Heart left ventricle (tissue), 16 donors: ENCODE data around the gene GBGT1. TPM values are rescaled to one million over a fixed set of nuclear protein-coding genes. Genes with fewer than 3 reads are reported as not detected.
A peak's percentile ranks its signal among the peaks of the same experiment; 100 is the strongest.

Source experiments
- ATAC-seq, 4 donors: fragments of 200-7000 bp; cut with Tn5 transposase; one replicate each; pipeline ENCODE4 v1.9.1; 2020 to 2022; ENCODE audit warnings: moderate library complexity in 4 of 4, mild to moderate bottlenecking in 3 of 4, moderate number of reproducible peaks in 1 of 4
- DNase-seq, 5 donors: peaks; one replicate each; pipeline ENCODE4 v3.0.0-alpha.2; 2020
- H3K27ac ChIP-seq, 12 donors: fragments of 200-600 bp; sonication (generic) in 4 of 12; one replicate each; pipeline versions ENCODE4 v1.5.0 to v1.8.0; 2016 to 2022; ENCODE audit warnings: mild to moderate bottlenecking in 2 of 12
- H3K27me3 ChIP-seq, 9 donors: fragments of 200-600 bp; sonication (generic) in 2 of 9; one replicate each; pipeline versions ENCODE4 v1.5.1 to v1.8.0; 2016 to 2022; ENCODE audit warnings: mild to moderate bottlenecking in 3 of 9
- H3K36me3 ChIP-seq, 9 donors: fragments of 200-600 bp; sonication (generic) in 2 of 9; one replicate each; pipeline versions ENCODE4 v1.5.0 to v1.8.0; 2018 to 2022; ENCODE audit warnings: mild to moderate bottlenecking in 2 of 9
- H3K4me1 ChIP-seq, 12 donors: fragments of 200-600 bp; sonication (generic) in 4 of 12; one replicate each; pipeline versions ENCODE4 v1.5.0 to v1.8.0; 2016 to 2022; ENCODE audit warnings: mild to moderate bottlenecking in 3 of 12
- H3K4me3 ChIP-seq, 12 donors: fragments of 200-600 bp; sonication (generic) in 4 of 12; one replicate each; pipeline versions ENCODE4 v1.5.0 to v1.8.0; 2017 to 2022; ENCODE audit warnings: mild to moderate bottlenecking in 9 of 12, moderate library complexity in 4 of 12
- H3K9me3 ChIP-seq, 12 donors: fragments of 200-600 bp; sonication (generic) in 4 of 12; one replicate each; pipeline versions ENCODE4 v1.5.0 to v1.8.0; 2016 to 2022; ENCODE audit warnings: mild to moderate bottlenecking in 1 of 12
- POLR2A ChIP-seq, 2 donors: fragments of 450-650 bp; IDR thresholded peaks; one replicate each; pipeline ENCODE4 v1.6.1; 2017; ENCODE audit warnings: antibody characterized with exemption in 2 of 2, mild to moderate bottlenecking in 2 of 2, moderate library complexity in 2 of 2
- WGBS, 4 donors: extraction: QIAGEN DNeasy Blood & Tissue Kit in 2 of 4; methylation state at CpG; one replicate each; pipeline versions ENCODE4 v1.1.5 to v1.1.7; 2013 to 2018; 5-methylcytosine and 5-hydroxymethylcytosine counted together
- intact Hi-C, 10 donors: fragments of 100-400 bp; cut with DNase I; formaldehyde crosslinking; loops; one replicate each; pipeline versions ENCODE4 v1.11.1 to v1.14.2; 2022
- polyA plus RNA-seq, 2 donors: library from polyadenylated mRNA; stranded (reverse); fragments of 200-250 nt; gene quantifications; one replicate each; pipeline ENCODE4 v1.2.3, GENCODE V29; 2013
- total RNA-seq, 9 donors: library from RNA; depleted of rRNA in 2 of 9; stranded (reverse); fragments of >200 nt in 2 of 9; fragmentation: NEBNext Ultra II Directional in 3 of 9; extraction: Animal tissue kit (Norgen Biotek cat#: 25700) in 3 of 9; gene quantifications; one replicate each; pipeline versions ENCODE4 v1.1.0 to v1.2.4, GENCODE V29; 2016 to 2023
- TF ChIP-seq, protein P1 (sequence below), 12 donors: fragments of 200-600 bp; sonication (generic) in 4 of 12; IDR thresholded peaks; one replicate each; pipeline versions ENCODE4 v1.5.0 to v1.8.0; 2018 to 2022; ENCODE audit warnings: antibody characterized with exemption in 12 of 12, mild to moderate bottlenecking in 5 of 12
- donor health status: ischemic (EF 13 %, LVEDD 7.1; RV severe dilation, severe dysfunction).
- donor health status: healthy with polysubstance abuse.
- donor health status: DM: no; HTN: yes; CAD: no.
- donor health status: DM: no; HTN: no; CAD: no.
- donor health status: ischemic (EF 25% LVEDD 6.9; RV normal size, moderate dysfunction).
- donor health status: ischemic (EF 25% LVEDD 5.7; RV mildly dilated, moderate dysfunction).
- donor health status: healthy.
- donor health status: DM: yes; HTN: yes; CAD: no.
- donor health status: ischemic (EF 35%, LVEDD 5.7; RV mildly dilated, moderate dysfunction).
- donor health status: nonischemic (EF 11% LVEDD 7.7; RV severe dilation, severe dysfunction).
- donor health status: DM: yes; HTN: yes; CAD: no.
- donor health status: PGD.
- donor health status: ischemic (EF 29% LVEDD 5.4; RV normal size, mild dysfunction).
- donor health status: nonischemic (EF 23%, LVEDD 6.1; RV moderate dilation, normal function).

The GBGT1 gene
- total and polyA plus RNA-seq, 11 donors, result 4.6 to 22.5 (median 7.0) TPM

DNA sequence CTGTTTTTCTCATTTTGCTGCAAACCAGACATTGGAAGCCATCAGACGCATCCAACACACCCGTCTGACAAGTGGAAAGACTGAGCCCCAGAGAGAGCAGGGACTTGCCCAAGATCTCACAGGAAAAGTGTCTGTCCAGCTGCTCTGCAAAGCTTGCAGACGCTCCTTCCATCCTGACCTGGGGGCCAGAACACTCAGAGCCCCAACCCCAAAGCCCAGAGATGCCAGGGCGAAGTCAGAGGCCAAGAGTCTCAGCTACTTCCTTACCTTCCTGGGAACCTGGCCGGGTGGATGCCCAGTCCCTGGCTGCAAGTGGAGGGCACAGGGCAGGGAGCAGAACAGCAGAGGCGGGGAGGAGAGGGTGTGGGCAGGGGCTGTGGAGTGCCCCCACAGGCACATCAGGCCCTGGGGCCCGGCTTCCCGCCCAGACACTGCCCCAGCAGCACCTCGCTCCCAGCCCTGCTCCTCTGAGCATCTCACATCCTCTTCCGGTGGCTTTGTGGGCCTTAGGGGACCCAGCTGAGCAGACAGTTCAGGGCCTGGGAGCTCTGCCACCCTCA is 32.9 kb downstream of the GBGT1 start:
- Histone ChIP-seq H3K4me3 (peak overlapping the region in 1 of 12 donors; percentile 49), H3K9me3 (no peaks in the 10 kb centered on the region), H3K27me3 (no peaks in the 10 kb centered on the region), H3K4me1 (peaks cover 34 to 92% (median 67%) of the 10 kb centered on the region in 12 donors), H3K36me3 (no peaks in the 10 kb centered on the region), H3K27ac (peak overlapping the region in 4 of 12 donors; percentile 88 to 94 (median 90))
- 79 to 88% (median 85%) methylated on average over 9 to 10 of the region's 10 CpGs for WGBS, 4 donors
- no peak for DNase-seq
- ATAC-seq, result no peak
- TF ChIP-seq, protein P1, sequence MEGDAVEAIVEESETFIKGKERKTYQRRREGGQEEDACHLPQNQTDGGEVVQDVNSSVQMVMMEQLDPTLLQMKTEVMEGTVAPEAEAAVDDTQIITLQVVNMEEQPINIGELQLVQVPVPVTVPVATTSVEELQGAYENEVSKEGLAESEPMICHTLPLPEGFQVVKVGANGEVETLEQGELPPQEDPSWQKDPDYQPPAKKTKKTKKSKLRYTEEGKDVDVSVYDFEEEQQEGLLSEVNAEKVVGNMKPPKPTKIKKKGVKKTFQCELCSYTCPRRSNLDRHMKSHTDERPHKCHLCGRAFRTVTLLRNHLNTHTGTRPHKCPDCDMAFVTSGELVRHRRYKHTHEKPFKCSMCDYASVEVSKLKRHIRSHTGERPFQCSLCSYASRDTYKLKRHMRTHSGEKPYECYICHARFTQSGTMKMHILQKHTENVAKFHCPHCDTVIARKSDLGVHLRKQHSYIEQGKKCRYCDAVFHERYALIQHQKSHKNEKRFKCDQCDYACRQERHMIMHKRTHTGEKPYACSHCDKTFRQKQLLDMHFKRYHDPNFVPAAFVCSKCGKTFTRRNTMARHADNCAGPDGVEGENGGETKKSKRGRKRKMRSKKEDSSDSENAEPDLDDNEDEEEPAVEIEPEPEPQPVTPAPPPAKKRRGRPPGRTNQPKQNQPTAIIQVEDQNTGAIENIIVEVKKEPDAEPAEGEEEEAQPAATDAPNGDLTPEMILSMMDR (IDR thresholded peaks at IDR 0.05), result no peak
- TF ChIP-seq POLR2A (IDR thresholded peaks at IDR 0.05), result no peak
- intact Hi-C loops, result no loop called here

- H3K27me3 ChIP-seq, result no peaks in the 10 kb centered on the region
- H3K9me3 ChIP-seq, result no peaks in the 10 kb centered on the region
- peaks cover 25 to 80% (median 56%) of the 10 kb centered on the region in 12 donors for H3K4me1 ChIP-seq
- TF ChIP-seq, protein P1 (IDR thresholded peaks at IDR 0.05), result no peak
- TF ChIP-seq POLR2A (IDR thresholded peaks at IDR 0.05), result no peak
- DNase-seq (peak in 3 of 5 donors; percentile 42 to 75 (median 61)), ATAC-seq (peak in 2 of 4 donors; percentile 3 to 7)
- WGBS, 4 donors, result 54 to 86% (median 63%) methylated on average over 23 to 29 of the region's 29 CpGs
- H3K27ac ChIP-seq, result peak overlapping the region in 9 of 12 donors; percentile 34 to 76 (median 56)
- no peaks in the 10 kb centered on the region for H3K36me3 ChIP-seq
- peak overlapping the region in 1 of 12 donors; percentile 49 for H3K4me3 ChIP-seq
- intact Hi-C loops, result no loop called here
Observed at GRCh38 chr9:133129001-133129795, 34.5 kb downstream of the GBGT1 start.

- H3K4me1 ChIP-seq, result peaks cover 16 to 74% (median 49%) of the 10 kb centered on the region in 12 donors
Observed at GRCh38 chr9:133128152-133128551, 35.6 kb downstream of the GBGT1 start.

DNA sequence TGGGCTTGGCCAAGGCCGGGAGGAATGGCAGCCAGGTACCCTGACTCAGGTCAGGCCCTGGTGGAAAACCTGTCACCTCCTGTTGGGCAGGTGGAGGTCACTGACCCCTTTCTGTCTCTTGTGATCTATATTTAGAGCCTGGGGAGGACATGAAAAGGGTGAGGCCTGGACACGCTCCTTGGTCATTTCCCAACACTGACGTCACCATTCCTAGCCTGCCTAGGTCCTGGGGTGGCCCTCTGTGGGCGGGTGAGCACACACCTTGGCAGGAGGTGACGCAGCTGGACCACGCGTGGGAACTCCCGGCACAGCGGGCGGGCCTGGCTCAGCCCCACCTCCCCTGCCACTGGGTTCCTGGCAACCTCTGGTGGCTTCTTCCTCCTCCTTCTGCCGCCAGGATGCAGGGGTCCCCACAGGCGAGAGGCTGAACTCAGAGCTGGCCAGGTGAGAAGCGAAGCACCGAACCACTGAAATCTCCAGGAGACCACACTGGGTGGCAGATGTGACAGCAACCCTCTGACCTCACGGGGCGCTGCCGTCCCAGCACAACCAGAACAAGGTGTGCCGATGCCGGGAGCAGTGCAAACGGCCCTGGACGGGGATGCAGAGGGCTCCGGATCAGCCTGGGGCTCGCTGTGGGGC is 36.3 kb downstream of the GBGT1 start:
- peak in 3 of 5 donors; percentile 69 to 88 (median 72) for DNase-seq
- intact Hi-C loops, result no loop called here
- Histone ChIP-seq H3K9me3 (no peaks in the 10 kb centered on the region), H3K4me3 (peak overlapping the region in 1 of 12 donors; percentile 49), H3K27ac (peak overlapping the region in 11 of 12 donors; percentile 55 to 83 (median 71)), H3K27me3 (no peaks in the 10 kb centered on the region), H3K36me3 (no peaks in the 10 kb centered on the region), H3K4me1 (peaks cover 13 to 74% (median 48%) of the 10 kb centered on the region in 12 donors)
- WGBS, 4 donors, result 47 to 71% (median 62%) methylated on average over 23 of the region's 23 CpGs
- TF ChIP-seq, protein P1 (IDR thresholded peaks at IDR 0.05), result peak in 1 of 12 donors; percentile 7
- TF ChIP-seq POLR2A (IDR thresholded peaks at IDR 0.05), result no peak
- peak; percentile 68 to 76 (median 70) for ATAC-seq

More at GRCh38 chr9:133128152-133128551, 35.6 kb downstream of the GBGT1 start:
- Histone ChIP-seq H3K27me3 (no peaks in the 10 kb centered on the region), H3K9me3 (no peaks in the 10 kb centered on the region), H3K36me3 (no peaks in the 10 kb centered on the region), H3K27ac (peak overlapping the region in 4 of 12 donors; percentile 67 to 83 (median 72)), H3K4me3 (peak overlapping the region in 1 of 12 donors; percentile 49)
- ATAC-seq, result no peak
- no peak for DNase-seq
- TF ChIP-seq POLR2A (IDR thresholded peaks at IDR 0.05), result no peak
- intact Hi-C loops, result no loop called here
- WGBS, 4 donors, result 91 to 93% (median 92%) methylated on average over 9 to 13 of the region's 13 CpGs
